Measurements from ENCODE around the gene FANCI. TPM values are rescaled to one million over a fixed set of nuclear protein-coding genes. Genes with fewer than 3 reads are reported as not detected.

FANCI gene
- total and polyA plus RNA-seq, 2 experiments from 2014 or later, result 63.6 to 66.8 TPM

- H3K27ac Mint-ChIP-seq, result peak overlapping the region; percentile 9; the same call in 1 of the 2 replicates
- DNase-seq (ENCODE audit: low spot score) (no peak), ATAC-seq (no peak)
- H3K79me2 ChIP-seq (replicated peaks; ENCODE audit: insufficient read depth), result no peaks in the 10 kb centered on the region
- H3K27ac ChIP-seq (ENCODE audit: low read depth), result no peak overlapping the region
- H3F3A ChIP-seq (replicated peaks; ENCODE audit: low read depth), result no peaks in the 10 kb centered on the region
- H3K4me3 ChIP-seq, result no peak overlapping the region
- H3K9me2 ChIP-seq (ENCODE audit: insufficient read depth), result no peaks in the 10 kb centered on the region
- no peaks in the 10 kb centered on the region for H3K9me3 Mint-ChIP-seq
- no peaks in the 10 kb centered on the region for H3K4me1 ChIP-seq (ENCODE audit: insufficient read depth)
- H2AFZ ChIP-seq, result no peak overlapping the region
- no peaks in the 10 kb centered on the region; the same call in 2 of the 3 replicates for H3K4me1 Mint-ChIP-seq
- no peaks in the 10 kb centered on the region for H3K27me3 ChIP-seq (ENCODE audit: insufficient read depth)
- H3K4me3 Mint-ChIP-seq, result no peak overlapping the region
- H3K36me3 Mint-ChIP-seq (ENCODE audit: low read depth), result no peaks in the 10 kb centered on the region
- H3K36me3 ChIP-seq (ENCODE audit: insufficient read depth), result no peaks in the 10 kb centered on the region
- H3K4me2 ChIP-seq, result no peak overlapping the region
- peaks cover 18% of the 10 kb centered on the region for H3K27me3 Mint-ChIP-seq (ENCODE audit: insufficient read depth, low read depth, poor library complexity)
- H4K20me1 ChIP-seq (replicated peaks; ENCODE audit: insufficient read depth), result no peaks in the 10 kb centered on the region
- TF ChIP-seq POLR2AphosphoS5 (IDR thresholded peaks at IDR 0.05; ENCODE audit: low read depth), result no peak
- TF ChIP-seq ZNF114 (CRISPR knock-in tag; IDR thresholded peaks at IDR 0.05), result no peak
- no peak for TF ChIP-seq ZNF331 (CRISPR knock-in tag; IDR thresholded peaks at IDR 0.05; ENCODE audit: low read depth)
- TF ChIP-seq NANOG (IDR thresholded peaks at IDR 0.05; ENCODE audit: borderline replicate concordance), result no peak
- no peak for TF ChIP-seq ZNF462 (CRISPR knock-in tag; IDR thresholded peaks at IDR 0.05)
- no peak for TF ChIP-seq CTCF (conservative IDR thresholded peaks at IDR 0.05; ENCODE audit: low read depth in 2 of 2)
Measured at GRCh38 chr15:89218531-89218930, 25.2 kb upstream of the FANCI start.

Data from GM23338 (cell line).